HepG2 (cell line): ENCODE data around the gene SARS2. TPM values are rescaled to one million over a fixed set of nuclear protein-coding genes. Genes with fewer than 3 reads are reported as not detected.

Experiments used
- ATAD3A ChIP-seq: sonication (generic); formaldehyde crosslinking; IDR thresholded peaks from 2 replicates; pipeline ENCODE4 v1.4.0; 2020; ENCODE audit warnings: missing genetic modification reagents
- CBX2 ChIP-seq, 2 experiments: fragments of 200-600 bp in 1 of 2; sonication (generic); formaldehyde crosslinking in 1 of 2; IDR thresholded peaks; 2 replicates each; pipeline versions ENCODE4 v1.7.0 to v1.8.1; 2018 to 2022; ENCODE audit warnings: low read depth in 2 of 2, low read length in 1 of 2, mild to moderate bottlenecking in 1 of 2, missing genetic modification reagents in 1 of 2
- CCAR2 ChIP-seq: fragments of 200-400 bp; formaldehyde crosslinking; optimal IDR thresholded peaks from 2 replicates; pipeline ENCODE3; 2018; ENCODE audit warnings: low read depth, mild to moderate bottlenecking, low read length, moderate library complexity
- MTA1 ChIP-seq: sonication (generic); formaldehyde crosslinking; IDR thresholded peaks from 2 replicates; pipeline ENCODE4 v1.4.0; 2020; ENCODE audit warnings: missing genetic modification reagents, mild to moderate bottlenecking, borderline replicate concordance
- NFATC3 ChIP-seq: sonication (generic); formaldehyde crosslinking; IDR thresholded peaks from 2 replicates; pipeline ENCODE4 v1.5.1; 2020; ENCODE audit warnings: mild to moderate bottlenecking, missing genetic modification reagents
- NFKB2 ChIP-seq: sonication (generic); formaldehyde crosslinking; IDR thresholded peaks from 2 replicates; pipeline ENCODE4 v1.4.0; 2020; ENCODE audit warnings: missing genetic modification reagents, borderline replicate concordance
- RAD51 ChIP-seq: fragments of 450-650 bp; IDR thresholded peaks from 2 replicates; pipeline ENCODE4 v1.6.1; 2016; ENCODE audit warnings: borderline replicate concordance
- RXRA ChIP-seq: sonication (generic); formaldehyde crosslinking; IDR thresholded peaks from 2 replicates; pipeline ENCODE4 v1.5.1; 2020; ENCODE audit warnings: missing genetic modification reagents
- SKI ChIP-seq: fragments of 450-650 bp; IDR thresholded peaks from one replicate; pipeline ENCODE4 v1.6.1; 2018; ENCODE audit warnings: mild to moderate bottlenecking; ENCODE audit not compliant: partially characterized antibody
- SOX5 ChIP-seq: IDR thresholded peaks from 2 replicates; pipeline ENCODE4 v1.6.1; 2016; ENCODE audit warnings: borderline replicate concordance
- YEATS2 ChIP-seq: sonication (generic); formaldehyde crosslinking; IDR thresholded peaks from 2 replicates; pipeline ENCODE4 v1.4.0; 2020; ENCODE audit warnings: missing genetic modification reagents, borderline replicate concordance
- ZC3H4 ChIP-seq: sonication (generic); formaldehyde crosslinking; IDR thresholded peaks from 2 replicates; pipeline ENCODE4 v1.4.0; 2020; ENCODE audit warnings: missing genetic modification reagents, borderline replicate concordance
- ZNF143 ChIP-seq: sonication (generic); formaldehyde crosslinking; IDR thresholded peaks from 2 replicates; pipeline ENCODE4 v1.4.0; 2020; ENCODE audit warnings: missing genetic modification reagents
- ZNF263 ChIP-seq: sonication (generic); formaldehyde crosslinking; IDR thresholded peaks from 2 replicates; pipeline ENCODE4 v1.4.0; 2020; ENCODE audit warnings: missing genetic modification reagents
- ZNF33B ChIP-seq: sonication (generic); formaldehyde crosslinking; IDR thresholded peaks from 2 replicates; pipeline ENCODE4 v1.5.1; 2020; ENCODE audit warnings: mild to moderate bottlenecking, missing genetic modification reagents
- ZNF383 ChIP-seq: sonication (generic); formaldehyde crosslinking; IDR thresholded peaks from 2 replicates; pipeline ENCODE4 v1.4.0; 2020; ENCODE audit warnings: missing genetic modification reagents, mild to moderate bottlenecking, borderline replicate concordance
- ZNF432 ChIP-seq: sonication (generic); formaldehyde crosslinking; IDR thresholded peaks from 2 replicates; pipeline ENCODE4 v1.5.0; 2020; ENCODE audit warnings: missing genetic modification reagents, mild to moderate bottlenecking, borderline replicate concordance
- ZNF552 ChIP-seq: sonication (generic); formaldehyde crosslinking; IDR thresholded peaks from 2 replicates; pipeline ENCODE4 v1.9.0; 2022; ENCODE audit warnings: missing genetic modification reagents, mild to moderate bottlenecking, borderline replicate concordance
- ZNF567 ChIP-seq: sonication (generic); formaldehyde crosslinking; IDR thresholded peaks from 2 replicates; pipeline ENCODE4 v1.8.1; 2023; ENCODE audit warnings: mild to moderate bottlenecking, missing genetic modification reagents, borderline replicate concordance
- ZNF724P ChIP-seq: sonication (generic); formaldehyde crosslinking; IDR thresholded peaks from 2 replicates; pipeline ENCODE4 v1.8.0; 2022; ENCODE audit warnings: missing genetic modification reagents, borderline replicate concordance
- ZNF775 ChIP-seq: sonication (generic); formaldehyde crosslinking; IDR thresholded peaks from 2 replicates; pipeline ENCODE4 v1.4.0; 2020; ENCODE audit warnings: missing genetic modification reagents, mild to moderate bottlenecking, moderate library complexity, borderline replicate concordance
- polyA plus RNA-seq, 8 experiments: library from polyadenylated mRNA; depleted of rRNA in 3 of 8; stranded (reverse) in 7 of 8; unstranded in 1 of 8; fragments of >200 nt; fragmentation: Illumina TruSeq in 4 of 8; extraction: Trizol in 4 of 8; gene quantifications; 2 replicates each; pipeline versions ENCODE4 v1.2.1 to v1.2.3, GENCODE V29; 2011 to 2016; ENCODE audit warnings: low read depth in 4 of 8, missing spikeins in 1 of 8, mixed read lengths in 1 of 8; ENCODE audit not compliant: insufficient read depth in 1 of 8
- total RNA-seq, 5 experiments: library from RNA; depleted of rRNA; stranded (reverse); fragments of >200 nt; fragmentation: Illumina TruSeq; extraction: Trizol; gene quantifications; 2 replicates each; pipeline ENCODE4 v1.2.3, GENCODE V29; 2016; ENCODE audit warnings: low read depth in 1 of 5
- TF ChIP-seq, protein P1 (sequence below): sonication (generic); formaldehyde crosslinking; IDR thresholded peaks from 2 replicates; pipeline ENCODE4 v1.5.0; 2020; ENCODE audit warnings: missing genetic modification reagents, mild to moderate bottlenecking, borderline replicate concordance
- TF ChIP-seq, protein P2 (sequence below): sonication (generic); formaldehyde crosslinking; IDR thresholded peaks from 2 replicates; pipeline ENCODE4 v1.8.1; 2023; ENCODE audit warnings: missing genetic modification reagents, mild to moderate bottlenecking, borderline replicate concordance
- TF ChIP-seq, protein P3 (sequence below): sonication (generic); formaldehyde crosslinking; IDR thresholded peaks from 2 replicates; pipeline ENCODE4 v1.8.1; 2023; ENCODE audit warnings: missing genetic modification reagents, inconsistent platforms, borderline replicate concordance
- TF ChIP-seq, protein P4 (sequence below): sonication (generic); formaldehyde crosslinking; IDR thresholded peaks from 2 replicates; pipeline ENCODE4 v1.9.0; 2021; ENCODE audit warnings: missing genetic modification reagents, borderline replicate concordance

The SARS2 gene
- total and polyA plus RNA-seq, 2 of the 13 experiments (the other 11 are each of a cell fraction or from before 2014, with no cell fraction given), result 40.0 to 48.6 TPM

DNA sequence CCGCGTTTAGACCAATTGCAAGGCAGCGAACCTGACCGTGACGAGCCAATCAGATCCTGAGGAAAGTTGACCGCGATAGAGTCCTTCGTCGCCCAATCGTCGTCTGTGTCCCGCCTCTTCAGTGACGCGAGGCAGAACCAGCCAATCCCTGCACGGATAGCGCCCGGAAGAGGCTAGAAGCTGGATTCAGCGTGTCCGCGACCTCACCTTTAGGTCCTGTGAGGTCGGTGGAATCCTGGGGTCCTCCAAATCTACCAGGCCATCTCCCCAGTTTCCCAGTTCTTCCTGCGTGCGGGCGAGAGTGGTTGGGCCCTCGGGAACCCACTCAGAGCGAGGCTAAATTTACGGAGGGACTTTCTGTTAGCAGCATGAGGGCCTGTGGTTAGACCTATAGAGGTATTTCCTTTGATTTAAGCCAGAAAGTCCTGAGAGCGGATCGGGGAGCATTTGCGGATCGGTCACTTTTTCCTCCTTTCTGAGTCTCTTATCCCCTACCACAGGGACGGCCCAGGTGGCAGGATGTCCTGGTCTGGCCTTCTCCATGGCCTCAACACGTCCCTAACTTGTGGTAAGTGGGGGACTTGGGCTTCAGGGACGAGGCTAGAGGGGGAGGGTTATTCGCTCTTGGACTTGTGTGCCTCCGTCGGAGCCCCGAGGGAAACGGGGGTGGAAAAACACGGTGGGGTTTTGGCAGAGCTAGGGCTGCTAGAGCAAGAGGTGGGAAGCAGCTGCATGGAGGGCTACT lies 385 bp upstream of the SARS2 start, which contains the start of gene MRPS12 (continued):
- TF ChIP-seq, protein P1, sequence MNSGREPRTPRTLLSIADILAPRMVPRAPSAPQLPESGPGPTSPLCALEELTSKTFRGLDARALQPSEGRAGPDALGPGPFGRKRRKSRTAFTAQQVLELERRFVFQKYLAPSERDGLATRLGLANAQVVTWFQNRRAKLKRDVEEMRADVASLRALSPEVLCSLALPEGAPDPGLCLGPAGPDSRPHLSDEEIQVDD (CRISPR knock-in tag), result no peak
- no peak for TF ChIP-seq NFATC3 (CRISPR knock-in tag)
- TF ChIP-seq CCAR2, result no peak
- no peak for TF ChIP-seq ZNF383
- TF ChIP-seq RAD51, result no peak
- TF ChIP-seq SKI, result no peak
- TF ChIP-seq ZNF775 (CRISPR knock-in tag), result peak; percentile 66; the same call in 1 of the 2 replicates
- no peak for TF ChIP-seq ATAD3A
- TF ChIP-seq ZNF552, result no peak
- TF ChIP-seq, protein P2, sequence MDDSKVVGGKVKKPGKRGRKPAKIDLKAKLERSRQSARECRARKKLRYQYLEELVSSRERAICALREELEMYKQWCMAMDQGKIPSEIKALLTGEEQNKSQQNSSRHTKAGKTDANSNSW (CRISPR knock-in tag), result no peak
- TF ChIP-seq SOX5 (CRISPR knock-in tag), result 0 out of 2 replicates have a peak, but pooled peaks have one; percentile 2
- no peak for TF ChIP-seq ZNF432
- no peak for TF ChIP-seq ZNF567 (CRISPR knock-in tag)
- TF ChIP-seq ZNF263, result no peak
- TF ChIP-seq ZNF33B (CRISPR knock-in tag), result no peak
- 0 out of 2 replicates have a peak, but pooled peaks have one; percentile 4 for TF ChIP-seq ZNF143 (CRISPR knock-in tag)
- no peak for TF ChIP-seq ZC3H4 (CRISPR knock-in tag)
- TF ChIP-seq CBX2 (IDR thresholded peaks at IDR 0.05; ENCODE audit: low read depth, low read length), result no peak
- no peak for TF ChIP-seq CBX2 (CRISPR knock-in tag; IDR thresholded peaks at IDR 0.05; ENCODE audit: low read depth)
- peak; percentile 58; the same call in 1 of the 2 replicates for TF ChIP-seq NFKB2 (CRISPR knock-in tag)
- TF ChIP-seq, protein P3, sequence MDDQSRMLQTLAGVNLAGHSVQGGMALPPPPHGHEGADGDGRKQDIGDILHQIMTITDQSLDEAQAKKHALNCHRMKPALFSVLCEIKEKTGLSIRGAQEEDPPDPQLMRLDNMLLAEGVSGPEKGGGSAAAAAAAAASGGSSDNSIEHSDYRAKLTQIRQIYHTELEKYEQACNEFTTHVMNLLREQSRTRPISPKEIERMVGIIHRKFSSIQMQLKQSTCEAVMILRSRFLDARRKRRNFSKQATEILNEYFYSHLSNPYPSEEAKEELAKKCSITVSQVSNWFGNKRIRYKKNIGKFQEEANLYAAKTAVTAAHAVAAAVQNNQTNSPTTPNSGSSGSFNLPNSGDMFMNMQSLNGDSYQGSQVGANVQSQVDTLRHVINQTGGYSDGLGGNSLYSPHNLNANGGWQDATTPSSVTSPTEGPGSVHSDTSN (CRISPR knock-in tag), result no peak
- TF ChIP-seq, protein P4, sequence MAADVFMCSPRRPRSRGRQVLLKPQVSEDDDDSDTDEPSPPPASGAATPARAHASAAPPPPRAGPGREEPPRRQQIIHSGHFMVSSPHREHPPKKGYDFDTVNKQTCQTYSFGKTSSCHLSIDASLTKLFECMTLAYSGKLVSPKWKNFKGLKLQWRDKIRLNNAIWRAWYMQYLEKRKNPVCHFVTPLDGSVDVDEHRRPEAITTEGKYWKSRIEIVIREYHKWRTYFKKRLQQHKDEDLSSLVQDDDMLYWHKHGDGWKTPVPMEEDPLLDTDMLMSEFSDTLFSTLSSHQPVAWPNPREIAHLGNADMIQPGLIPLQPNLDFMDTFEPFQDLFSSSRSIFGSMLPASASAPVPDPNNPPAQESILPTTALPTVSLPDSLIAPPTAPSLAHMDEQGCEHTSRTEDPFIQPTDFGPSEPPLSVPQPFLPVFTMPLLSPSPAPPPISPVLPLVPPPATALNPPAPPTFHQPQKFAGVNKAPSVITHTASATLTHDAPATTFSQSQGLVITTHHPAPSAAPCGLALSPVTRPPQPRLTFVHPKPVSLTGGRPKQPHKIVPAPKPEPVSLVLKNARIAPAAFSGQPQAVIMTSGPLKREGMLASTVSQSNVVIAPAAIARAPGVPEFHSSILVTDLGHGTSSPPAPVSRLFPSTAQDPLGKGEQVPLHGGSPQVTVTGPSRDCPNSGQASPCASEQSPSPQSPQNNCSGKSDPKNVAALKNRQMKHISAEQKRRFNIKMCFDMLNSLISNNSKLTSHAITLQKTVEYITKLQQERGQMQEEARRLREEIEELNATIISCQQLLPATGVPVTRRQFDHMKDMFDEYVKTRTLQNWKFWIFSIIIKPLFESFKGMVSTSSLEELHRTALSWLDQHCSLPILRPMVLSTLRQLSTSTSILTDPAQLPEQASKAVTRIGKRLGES (CRISPR knock-in tag), result no peak
- no peak for TF ChIP-seq MTA1 (CRISPR knock-in tag)
- no peak; the same call in 1 of the 2 replicates for TF ChIP-seq YEATS2 (CRISPR knock-in tag)
- no peak for TF ChIP-seq ZNF724P (CRISPR knock-in tag)
- no peak; the same call in none of the 2 replicates for TF ChIP-seq RXRA (CRISPR knock-in tag)
